SK-N-SH (cell line): ENCODE measurements around the gene TLL2. TPM values are rescaled to one million over a fixed set of nuclear protein-coding genes. Genes with fewer than 3 reads are reported as not detected.

Experiments used
- CTCF ChIA-PET: fragments of 300-600, 350-600 bp; formaldehyde crosslinking; extraction: SDS; loops from one replicate; lab custom pipeline; 2021; lab: Yijun Ruan, JAX
- POLR2A ChIA-PET: fragments of 350-600 bp; sonication (Branson Sonifier 250); formaldehyde crosslinking; extraction: SDS; loops from one replicate; lab custom pipeline; 2020; ENCODE audit warnings: antibody characterized with exemption, inconsistent platforms; lab: Yijun Ruan, JAX
- DNase-seq: peaks from one replicate; pipeline ENCODE4 v3.0.0; 2012
- H2AFZ ChIP-seq: fragments of 200-600 bp; sonication (generic); 2 replicates; pipeline ENCODE4 v1.8.1; 2016; ENCODE audit warnings: antibody characterized with exemption, mild to moderate bottlenecking, low read depth
- H3F3A ChIP-seq: fragments of 200-600 bp; sonication (generic); replicated peaks from 2 replicates; pipeline ENCODE3; 2016; ENCODE audit warnings: antibody characterized with exemption, mild to moderate bottlenecking; ENCODE audit not compliant: insufficient read depth
- H3K27ac ChIP-seq, 2 experiments: fragments of 200-500 bp in 1 of 2; fragments of 200-600 bp in 1 of 2; sonication (Bioruptor generic) in 1 of 2; sonication (generic), shearing (Covaris generic) in 1 of 2; 2 replicates each; pipeline versions ENCODE4 v1.5.1 to v1.6.1; 2014 to 2016; ENCODE audit warnings: low read depth in 2 of 2, inconsistent platforms in 1 of 2, low read length in 1 of 2, mild to moderate bottlenecking in 1 of 2, mixed read lengths in 1 of 2
- H3K27me3 ChIP-seq: fragments of 200-600 bp; sonication (generic), shearing (Covaris generic); 2 replicates; pipeline ENCODE4 v1.6.1; 2016; ENCODE audit warnings: mixed run types; ENCODE audit not compliant: insufficient read depth
- H3K36me3 ChIP-seq, 2 experiments: fragments of 200-500 bp in 1 of 2; fragments of 200-600 bp in 1 of 2; sonication (Bioruptor generic) in 1 of 2; sonication (generic) in 1 of 2; replicated peaks in 1 of 2; 2 replicates each; pipeline versions ENCODE3 to v1.5.1; 2014 to 2016; ENCODE audit warnings: low read length in 1 of 2, mild to moderate bottlenecking in 1 of 2; ENCODE audit not compliant: insufficient read depth in 2 of 2, control insufficient read depth in 1 of 2
- H3K4me1 ChIP-seq, 2 experiments: fragments of 200-500 bp in 1 of 2; fragments of 200-600 bp in 1 of 2; sonication (Bioruptor generic) in 1 of 2; sonication (generic), shearing (Covaris generic) in 1 of 2; 2 replicates each; pipeline versions ENCODE4 v1.5.1 to v1.6.1; 2014 to 2016; ENCODE audit warnings: low read depth in 1 of 2, low read length in 1 of 2, mixed run types in 1 of 2; ENCODE audit not compliant: insufficient read depth in 2 of 2, control insufficient read depth in 1 of 2
- H3K4me2 ChIP-seq: fragments of 200-600 bp; sonication (generic), shearing (Covaris generic); 2 replicates; pipeline ENCODE4 v1.6.1; 2017; ENCODE audit warnings: mixed run types
- H3K4me3 ChIP-seq, 2 experiments: fragments of 200-500 bp in 1 of 2; fragments of 200-600 bp in 1 of 2; sonication (Bioruptor generic) in 1 of 2; sonication (generic), shearing (Covaris generic) in 1 of 2; 2 replicates each; pipeline versions ENCODE4 v1.5.1 to v1.8.1; 2014 to 2016; ENCODE audit warnings: low read depth in 2 of 2, inconsistent platforms in 1 of 2, low read length in 1 of 2, mild to moderate bottlenecking in 1 of 2, mixed read lengths in 1 of 2, moderate library complexity in 1 of 2
- H3K79me2 ChIP-seq: fragments of 200-600 bp; sonication (generic); 2 replicates; pipeline ENCODE4 v1.8.1; 2017; ENCODE audit warnings: mild to moderate bottlenecking; ENCODE audit not compliant: insufficient read depth
- H3K9ac ChIP-seq: fragments of 200-600 bp; sonication (generic); 2 replicates; pipeline ENCODE4 v1.6.1; 2017; ENCODE audit warnings: mixed run types
- H3K9me2 ChIP-seq: fragments of 200-600 bp; sonication (generic); 2 replicates; pipeline ENCODE4 v1.6.1; 2017; ENCODE audit warnings: mixed run types
- H3K9me3 ChIP-seq: fragments of 200-600 bp; sonication (generic); 2 replicates; pipeline ENCODE4 v1.6.1; 2017; ENCODE audit warnings: mixed run types, mild to moderate bottlenecking, moderate library complexity
- H4K20me1 ChIP-seq: fragments of 200-600 bp; sonication (generic); 2 replicates; pipeline ENCODE4 v1.6.1; 2017; ENCODE audit warnings: mild to moderate bottlenecking, mixed run types; ENCODE audit not compliant: insufficient read depth
- EZH2phosphoT487 ChIP-seq: fragments of 200-600 bp; sonication (generic); IDR thresholded peaks from 2 replicates; pipeline ENCODE4 v1.6.1; 2017; ENCODE audit warnings: low read depth, mixed run types, mild to moderate bottlenecking, antibody characterized with exemption, moderate library complexity, borderline replicate concordance
- NFIC ChIP-seq: IDR thresholded peaks from 2 replicates; pipeline ENCODE4 v1.4.0; 2012; ENCODE audit warnings: borderline replicate concordance
- PBX3 ChIP-seq: IDR thresholded peaks from 2 replicates; pipeline ENCODE4; 2012
- POLR2AphosphoS5 ChIP-seq: IDR thresholded peaks from 2 replicates; pipeline ENCODE4 v1.6.1; 2012; ENCODE audit warnings: low read depth, low read length
- RFX5 ChIP-seq: IDR thresholded peaks from 2 replicates; pipeline ENCODE4 v1.6.1; 2012; ENCODE audit warnings: mild to moderate bottlenecking, improper control_type of control experiment, low read length
- RXRA ChIP-seq: IDR thresholded peaks from 2 replicates; pipeline ENCODE4 v1.4.0; 2012; ENCODE audit warnings: low read depth, mild to moderate bottlenecking, borderline replicate concordance
- SMC3 ChIP-seq: IDR thresholded peaks from 2 replicates; pipeline ENCODE4 v1.6.1; 2012; ENCODE audit warnings: low read depth, low read length, improper control_type of control experiment
- ZBTB33 ChIP-seq: IDR thresholded peaks from 2 replicates; pipeline ENCODE4 v1.4.0; 2012; ENCODE audit warnings: low read depth, borderline replicate concordance
- WGBS: methylation state at CpG from one replicate; pipeline ENCODE4 v1.1.6; 2017; ENCODE audit warnings: low lambda C conversion rate; 5-methylcytosine and 5-hydroxymethylcytosine counted together
- polyA plus RNA-seq, 3 experiments: library from polyadenylated mRNA; depleted of rRNA; stranded (reverse); fragments of >200 nt; gene quantifications; 2 replicates each; pipeline ENCODE4 v1.2.3, GENCODE V29; 2012

Gene TLL2
- polyA plus RNA-seq, 1 of the 3 experiments (the other 2 are of a cell fraction) = 0.36 TPM

- no peak overlapping the region for H3K27ac ChIP-seq
- ChIA-PET CTCF (interaction anchor here (0.7 to 0.8 kb wide), 2 partner anchors 130 to 135 kb away, joined by 3 to 5 read pairs; no protein-coding TSS in a partner anchor), POLR2A (no interaction called here)
- DNase-seq = no peak
- no peaks in the 10 kb centered on the region for H3K9me2 ChIP-seq
- no peak overlapping the region for H3K4me3 ChIP-seq
- H4K20me1 ChIP-seq = no peaks in the 10 kb centered on the region
- no peak for TF ChIP-seq ZBTB33
- TF ChIP-seq EZH2phosphoT487 = no peak
- no peak for TF ChIP-seq SMC3
- no peak for TF ChIP-seq NFIC
- H3K4me2 ChIP-seq = no peak overlapping the region
- no peaks in the 10 kb centered on the region for H3K27me3 ChIP-seq
- no peaks in the 10 kb centered on the region for H3K36me3 ChIP-seq
- H2AFZ ChIP-seq = no peak overlapping the region
- no peaks in the 10 kb centered on the region for H3K79me2 ChIP-seq
- WGBS = 75% methylated on average over 12 of the region's 12 CpGs
- H3K9me3 ChIP-seq = no peaks in the 10 kb centered on the region
- H3K9ac ChIP-seq = no peak overlapping the region
- H3K4me1 ChIP-seq = peaks cover 0 to 4% of the 10 kb centered on the region in 2 experiments; a peak in 2 of 4 replicates
- no peaks in the 10 kb centered on the region for H3F3A ChIP-seq
Measured at GRCh38 chr10:96505150-96506136, 8.3 kb downstream of the TLL2 start.

GRCh38 chr10:96502561-96503282 is 11.0 kb downstream of the TLL2 start:
- Histone ChIP-seq H3K36me3 (no peaks in the 10 kb centered on the region), H4K20me1 (no peaks in the 10 kb centered on the region), H3K9ac (no peak overlapping the region), H3K79me2 (no peaks in the 10 kb centered on the region), H3K4me2 (no peak overlapping the region), H3F3A (no peaks in the 10 kb centered on the region), H2AFZ (no peak overlapping the region), H3K4me3 (no peak overlapping the region), H3K4me1 (peaks cover 0 to 4% of the 10 kb centered on the region in 2 experiments; a peak in 1 of 4 replicates), H3K9me2 (no peaks in the 10 kb centered on the region), H3K9me3 (no peaks in the 10 kb centered on the region), H3K27ac (no peak overlapping the region), H3K27me3 (no peaks in the 10 kb centered on the region)
- TF ChIP-seq RFX5 (peak; percentile 53; the same call in 1 of the 2 replicates), POLR2AphosphoS5 (no peak), RXRA (no peak), PBX3 (no peak)
- ChIA-PET POLR2A (no interaction called here), CTCF (interaction anchor here (1.1 to 3.9 kb wide), 6 partner anchors 8 to 132 kb away, joined by 4 to 25 read pairs (median 11); partner anchors contain the start of gene TLL2)
- 81% methylated on average over 7 of the region's 7 CpGs for WGBS
- DNase-seq = no peak
